Measurements from ENCODE around the gene HNRNPC. TPM values are rescaled to one million over a fixed set of nuclear protein-coding genes. Genes with fewer than 3 reads are reported as not detected.

HNRNPC gene
- total RNA-seq, 2 donors from 2014 or later, result 751 to 1,003 TPM

GRCh38 chr14:21199611-21200560 is 69.4 kb downstream of the HNRNPC start:
- Histone ChIP-seq H3K9ac (ENCODE audit: extremely low read depth, low read length, poor library complexity, severe bottlenecking) (no peak overlapping the region), H3K4me3 (ENCODE audit: low read length) (no peak overlapping the region), H3K36me3 (ENCODE audit: control insufficient read depth, insufficient read depth, low read length) (peaks cover 32% of the 10 kb centered on the region), H3K9me3 (ENCODE audit: control insufficient read depth, low read length) (no peaks in the 10 kb centered on the region), H3K4me1 (ENCODE audit: control insufficient read depth, insufficient read depth, low read length) (peaks cover 7% of the 10 kb centered on the region), H3K27me3 (ENCODE audit: control insufficient read depth, insufficient read depth, low read length, poor library complexity, severe bottlenecking) (no peaks in the 10 kb centered on the region), H3K27ac (ENCODE audit: low read depth, low read length) (no peak overlapping the region)
- Mint-ChIP-seq H3K27me3 (ENCODE audit: insufficient read depth) (no peaks in the 10 kb centered on the region), H3K36me3 (ENCODE audit: low read depth) (peaks cover 7% of the 10 kb centered on the region), H3K27ac (no peak overlapping the region), H3K4me1 (peaks cover 25% of the 10 kb centered on the region), H3K9me3 (no peaks in the 10 kb centered on the region), H3K4me3 (no peak overlapping the region)
- WGBS, 2 experiments (ENCODE audit: insufficient coverage in 1 of 2, insufficient read length in 1 of 2), result no CpG with 5 or more reads among the region's 3 CpGs
- TF ChIP-seq, protein P1, sequence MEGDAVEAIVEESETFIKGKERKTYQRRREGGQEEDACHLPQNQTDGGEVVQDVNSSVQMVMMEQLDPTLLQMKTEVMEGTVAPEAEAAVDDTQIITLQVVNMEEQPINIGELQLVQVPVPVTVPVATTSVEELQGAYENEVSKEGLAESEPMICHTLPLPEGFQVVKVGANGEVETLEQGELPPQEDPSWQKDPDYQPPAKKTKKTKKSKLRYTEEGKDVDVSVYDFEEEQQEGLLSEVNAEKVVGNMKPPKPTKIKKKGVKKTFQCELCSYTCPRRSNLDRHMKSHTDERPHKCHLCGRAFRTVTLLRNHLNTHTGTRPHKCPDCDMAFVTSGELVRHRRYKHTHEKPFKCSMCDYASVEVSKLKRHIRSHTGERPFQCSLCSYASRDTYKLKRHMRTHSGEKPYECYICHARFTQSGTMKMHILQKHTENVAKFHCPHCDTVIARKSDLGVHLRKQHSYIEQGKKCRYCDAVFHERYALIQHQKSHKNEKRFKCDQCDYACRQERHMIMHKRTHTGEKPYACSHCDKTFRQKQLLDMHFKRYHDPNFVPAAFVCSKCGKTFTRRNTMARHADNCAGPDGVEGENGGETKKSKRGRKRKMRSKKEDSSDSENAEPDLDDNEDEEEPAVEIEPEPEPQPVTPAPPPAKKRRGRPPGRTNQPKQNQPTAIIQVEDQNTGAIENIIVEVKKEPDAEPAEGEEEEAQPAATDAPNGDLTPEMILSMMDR (conservative IDR thresholded peaks at IDR 0.05), result no peak
- DNase-seq, result no peak

DNA sequence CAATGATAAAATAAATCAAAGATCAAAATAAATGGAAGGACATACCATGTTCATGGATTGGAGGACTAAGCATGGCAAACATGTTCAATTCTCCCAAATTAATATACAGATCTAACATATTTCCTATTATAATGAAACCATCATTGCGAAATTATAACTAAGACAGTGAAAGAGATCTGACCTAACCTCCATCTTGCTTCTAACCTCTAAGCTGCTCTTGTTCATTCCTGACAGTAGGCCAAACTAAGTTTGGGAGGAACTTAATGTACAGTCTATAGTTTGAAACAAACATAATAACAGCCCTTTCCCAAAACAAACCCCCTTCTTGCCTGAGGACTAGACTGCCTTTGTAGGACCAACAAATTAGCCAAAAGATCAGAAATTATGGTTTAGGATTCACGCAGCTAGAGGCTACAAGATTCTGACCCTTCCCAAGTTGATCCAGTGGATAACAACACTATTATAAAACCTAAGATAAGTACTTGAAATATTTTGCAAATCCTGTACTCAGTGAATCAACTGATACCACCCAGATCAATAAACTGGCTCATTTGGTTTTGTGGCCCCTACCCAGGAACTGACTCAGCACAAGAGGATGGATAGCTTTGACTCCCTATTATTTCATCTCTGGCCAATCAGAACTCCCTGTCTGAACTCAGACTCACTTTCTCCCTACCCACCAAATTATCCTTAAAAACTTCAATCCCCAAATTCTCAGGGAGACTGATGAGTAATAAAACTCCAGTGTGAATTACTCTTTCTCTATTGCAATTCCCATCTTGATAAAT is 71.6 kb downstream of the HNRNPC start:
- H3K4me1 ChIP-seq (ENCODE audit: control insufficient read depth, insufficient read depth, low read length), result no peaks in the 10 kb centered on the region
- TF ChIP-seq, protein P1 (conservative IDR thresholded peaks at IDR 0.05), result no peak
- H3K4me3 ChIP-seq (ENCODE audit: low read length), result no peak overlapping the region
- H3K27ac ChIP-seq (ENCODE audit: low read depth, low read length), result no peak overlapping the region
- H3K27me3 ChIP-seq (ENCODE audit: control insufficient read depth, insufficient read depth, low read length, poor library complexity, severe bottlenecking), result no peaks in the 10 kb centered on the region
- no peak for DNase-seq
- H3K36me3 ChIP-seq (ENCODE audit: control insufficient read depth, insufficient read depth, low read length), result peaks cover 16% of the 10 kb centered on the region
- Mint-ChIP-seq H3K36me3 (ENCODE audit: low read depth) (peaks cover 6% of the 10 kb centered on the region), H3K27me3 (ENCODE audit: insufficient read depth) (no peaks in the 10 kb centered on the region), H3K27ac (no peak overlapping the region), H3K4me1 (peaks cover 4% of the 10 kb centered on the region), H3K9me3 (no peaks in the 10 kb centered on the region), H3K4me3 (no peak overlapping the region)
- no peak overlapping the region for H3K9ac ChIP-seq (ENCODE audit: extremely low read depth, low read length, poor library complexity, severe bottlenecking)
- H3K9me3 ChIP-seq (ENCODE audit: control insufficient read depth, low read length), result no peaks in the 10 kb centered on the region
- 88 to 94% methylated on average over 1 to 2 of the region's 2 CpGs for WGBS, 2 experiments (ENCODE audit: insufficient coverage in 1 of 2, insufficient read length in 1 of 2)

DNA sequence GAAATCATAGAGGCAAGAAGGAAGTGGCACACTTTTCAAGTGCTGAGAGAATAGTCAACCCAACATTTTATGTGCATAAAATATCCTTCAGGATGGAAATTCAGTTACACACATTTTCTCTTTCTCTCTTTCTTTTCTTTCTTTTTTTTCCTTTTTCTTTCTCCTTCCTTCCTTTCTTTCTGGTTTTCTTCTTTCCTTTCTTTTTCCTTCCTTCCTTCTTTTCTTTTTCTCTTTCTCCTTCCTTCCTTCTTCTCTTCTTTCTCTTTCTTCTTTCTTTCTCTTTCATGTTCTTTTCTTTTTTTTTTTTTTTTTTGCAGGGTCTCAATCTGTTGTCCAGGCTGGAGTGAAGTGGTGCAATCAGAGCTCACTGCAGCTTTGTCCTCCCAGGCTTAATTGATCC is 74.6 kb downstream of the HNRNPC start:
- DNase-seq, result no peak
- no peak overlapping the region for H3K4me3 ChIP-seq (ENCODE audit: low read length)
- Mint-ChIP-seq H3K9me3 (no peaks in the 10 kb centered on the region), H3K27ac (no peak overlapping the region), H3K36me3 (ENCODE audit: low read depth) (no peaks in the 10 kb centered on the region), H3K27me3 (ENCODE audit: insufficient read depth) (no peaks in the 10 kb centered on the region), H3K4me3 (no peak overlapping the region), H3K4me1 (peaks cover 2% of the 10 kb centered on the region)
- H3K9me3 ChIP-seq (ENCODE audit: control insufficient read depth, low read length), result no peaks in the 10 kb centered on the region
- no peak overlapping the region for H3K27ac ChIP-seq (ENCODE audit: low read depth, low read length)
- H3K36me3 ChIP-seq (ENCODE audit: control insufficient read depth, insufficient read depth, low read length), result no peaks in the 10 kb centered on the region
- H3K4me1 ChIP-seq (ENCODE audit: control insufficient read depth, insufficient read depth, low read length), result no peaks in the 10 kb centered on the region
- TF ChIP-seq, protein P1 (conservative IDR thresholded peaks at IDR 0.05), result no peak
- H3K9ac ChIP-seq (ENCODE audit: extremely low read depth, low read length, poor library complexity, severe bottlenecking), result no peak overlapping the region
- H3K27me3 ChIP-seq (ENCODE audit: control insufficient read depth, insufficient read depth, low read length, poor library complexity, severe bottlenecking), result no peaks in the 10 kb centered on the region
